ENCODE data around the gene POLR2J2.
"Not testable (repeated sequence)": the region's sequence is repeated elsewhere in the genome, so short reads cannot be mapped to it uniquely, and the experiment has no call there.

DNA sequence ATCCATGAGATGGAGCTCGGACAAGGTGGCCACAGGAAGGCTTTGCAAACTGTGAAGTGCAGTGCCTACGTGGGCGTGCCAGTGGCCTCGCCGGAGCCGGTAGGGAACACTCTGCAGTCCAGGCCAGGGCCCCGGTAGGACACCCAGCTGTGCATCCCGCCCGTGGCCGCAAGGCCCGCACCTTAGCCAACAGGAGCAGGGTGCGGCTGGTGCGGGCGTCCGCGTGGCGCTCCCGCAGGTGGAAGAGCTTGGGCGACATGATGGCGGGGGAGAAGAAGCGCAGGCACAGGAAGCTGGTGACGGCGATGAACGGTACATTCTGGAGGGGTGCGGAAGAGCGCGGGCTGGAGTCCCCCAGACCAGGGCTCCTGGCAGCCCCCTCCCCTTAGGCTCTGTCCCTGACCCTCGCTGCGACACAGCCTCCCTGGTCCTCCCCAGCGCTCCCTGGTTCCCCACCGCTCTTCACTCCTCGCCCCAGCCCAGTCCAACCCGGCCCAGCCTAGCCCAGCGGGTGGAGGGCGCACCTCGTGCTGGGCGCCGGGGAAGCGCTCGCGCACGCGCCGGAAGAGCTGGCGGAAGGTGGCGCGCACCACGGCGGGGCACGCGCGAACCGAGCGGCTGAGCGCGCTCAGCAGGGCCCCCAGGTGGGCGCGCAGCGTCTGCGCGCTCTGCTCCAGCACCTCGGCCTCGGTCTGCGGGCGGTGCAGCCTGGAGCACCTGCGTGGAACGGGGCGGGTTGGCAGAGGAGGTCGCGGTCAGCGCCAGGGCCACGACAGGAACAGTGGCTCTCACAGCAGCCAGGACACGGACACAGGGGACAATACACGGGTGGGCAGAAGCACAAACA lies 18.2 kb upstream of the POLR2J2 start:
- TF ChIP-seq, protein P1, sequence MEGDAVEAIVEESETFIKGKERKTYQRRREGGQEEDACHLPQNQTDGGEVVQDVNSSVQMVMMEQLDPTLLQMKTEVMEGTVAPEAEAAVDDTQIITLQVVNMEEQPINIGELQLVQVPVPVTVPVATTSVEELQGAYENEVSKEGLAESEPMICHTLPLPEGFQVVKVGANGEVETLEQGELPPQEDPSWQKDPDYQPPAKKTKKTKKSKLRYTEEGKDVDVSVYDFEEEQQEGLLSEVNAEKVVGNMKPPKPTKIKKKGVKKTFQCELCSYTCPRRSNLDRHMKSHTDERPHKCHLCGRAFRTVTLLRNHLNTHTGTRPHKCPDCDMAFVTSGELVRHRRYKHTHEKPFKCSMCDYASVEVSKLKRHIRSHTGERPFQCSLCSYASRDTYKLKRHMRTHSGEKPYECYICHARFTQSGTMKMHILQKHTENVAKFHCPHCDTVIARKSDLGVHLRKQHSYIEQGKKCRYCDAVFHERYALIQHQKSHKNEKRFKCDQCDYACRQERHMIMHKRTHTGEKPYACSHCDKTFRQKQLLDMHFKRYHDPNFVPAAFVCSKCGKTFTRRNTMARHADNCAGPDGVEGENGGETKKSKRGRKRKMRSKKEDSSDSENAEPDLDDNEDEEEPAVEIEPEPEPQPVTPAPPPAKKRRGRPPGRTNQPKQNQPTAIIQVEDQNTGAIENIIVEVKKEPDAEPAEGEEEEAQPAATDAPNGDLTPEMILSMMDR (IDR thresholded peaks at IDR 0.05; ENCODE audit: low read depth, low read length), result not testable (repeated sequence)
- TF ChIP-seq, protein P2, sequence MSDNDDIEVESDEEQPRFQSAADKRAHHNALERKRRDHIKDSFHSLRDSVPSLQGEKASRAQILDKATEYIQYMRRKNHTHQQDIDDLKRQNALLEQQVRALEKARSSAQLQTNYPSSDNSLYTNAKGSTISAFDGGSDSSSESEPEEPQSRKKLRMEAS (IDR thresholded peaks at IDR 0.05; ENCODE audit: low read depth, low read length), result not testable (repeated sequence)
- not testable (repeated sequence) for TF ChIP-seq POLR2A (IDR thresholded peaks at IDR 0.05; ENCODE audit: extremely low read depth, insufficient read length)
